HG02973 (cell line): Measurements from ENCODE around the gene MDN1.

Experiments used
- ATAC-seq: cut with Tn5 transposase; IDR thresholded peaks from one replicate; pipeline ENCODE4 v1.9.1; 2021; ENCODE audit warnings: moderate library complexity; ENCODE audit not compliant: unreplicated experiment

Gene MDN1

GRCh38 chr6:89605861-89606260, 213.7 kb downstream of the MDN1 start:
- ATAC-seq, result no peak

GRCh38 chr6:89604653-89605052, 214.9 kb downstream of the MDN1 start:
- no peak for ATAC-seq

GRCh38 chr6:89602166-89602565, 217.4 kb downstream of the MDN1 start:
- no peak for ATAC-seq

- ATAC-seq, result no peak
These were observed 219.9 kb downstream of the MDN1 start for GRCh38 chr6:89599727-89600126.

GRCh38 chr6:89597988-89598387, 221.6 kb downstream of the MDN1 start:
- no peak for ATAC-seq

- no peak for ATAC-seq
These were observed 222.2 kb downstream of the MDN1 start for GRCh38 chr6:89597372-89597771.

- ATAC-seq, result no peak
These were observed 223.1 kb downstream of the MDN1 start for GRCh38 chr6:89596484-89596883.

GRCh38 chr6:89596056-89596455, 223.5 kb downstream of the MDN1 start:
- peak; percentile 93 for ATAC-seq
